HG02623 (cell line): ENCODE measurements around the gene EPC1.
"Not testable (repeated sequence)": the region's sequence is repeated elsewhere in the genome, so short reads cannot be mapped to it uniquely, and the experiment has no call there.

Experiments
- ATAC-seq: cut with Tn5 transposase; IDR thresholded peaks from one replicate; pipeline ENCODE4 v1.9.1; 2021; ENCODE audit warnings: moderate library complexity; ENCODE audit not compliant: unreplicated experiment

EPC1 gene

DNA sequence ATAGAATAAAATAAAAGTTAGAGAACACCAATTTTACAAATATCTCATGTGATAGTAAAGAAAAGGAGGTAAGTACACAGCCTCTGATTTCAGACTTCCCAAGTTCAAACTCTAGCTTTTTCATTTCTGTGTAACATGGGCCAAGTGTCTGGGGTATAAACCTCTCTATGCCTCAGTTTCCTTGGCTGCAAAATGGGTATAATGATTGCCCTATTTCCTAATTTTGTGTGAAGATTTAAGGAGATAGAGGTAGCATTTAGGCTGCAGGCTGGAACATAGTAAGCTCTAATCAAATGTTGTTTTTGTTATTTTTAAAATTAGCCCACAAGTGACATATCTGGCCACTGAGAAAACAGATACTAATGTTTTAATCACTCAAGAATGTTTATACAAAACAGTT lies 26.1 kb upstream of the EPC1 start:
- ATAC-seq = no peak

DNA sequence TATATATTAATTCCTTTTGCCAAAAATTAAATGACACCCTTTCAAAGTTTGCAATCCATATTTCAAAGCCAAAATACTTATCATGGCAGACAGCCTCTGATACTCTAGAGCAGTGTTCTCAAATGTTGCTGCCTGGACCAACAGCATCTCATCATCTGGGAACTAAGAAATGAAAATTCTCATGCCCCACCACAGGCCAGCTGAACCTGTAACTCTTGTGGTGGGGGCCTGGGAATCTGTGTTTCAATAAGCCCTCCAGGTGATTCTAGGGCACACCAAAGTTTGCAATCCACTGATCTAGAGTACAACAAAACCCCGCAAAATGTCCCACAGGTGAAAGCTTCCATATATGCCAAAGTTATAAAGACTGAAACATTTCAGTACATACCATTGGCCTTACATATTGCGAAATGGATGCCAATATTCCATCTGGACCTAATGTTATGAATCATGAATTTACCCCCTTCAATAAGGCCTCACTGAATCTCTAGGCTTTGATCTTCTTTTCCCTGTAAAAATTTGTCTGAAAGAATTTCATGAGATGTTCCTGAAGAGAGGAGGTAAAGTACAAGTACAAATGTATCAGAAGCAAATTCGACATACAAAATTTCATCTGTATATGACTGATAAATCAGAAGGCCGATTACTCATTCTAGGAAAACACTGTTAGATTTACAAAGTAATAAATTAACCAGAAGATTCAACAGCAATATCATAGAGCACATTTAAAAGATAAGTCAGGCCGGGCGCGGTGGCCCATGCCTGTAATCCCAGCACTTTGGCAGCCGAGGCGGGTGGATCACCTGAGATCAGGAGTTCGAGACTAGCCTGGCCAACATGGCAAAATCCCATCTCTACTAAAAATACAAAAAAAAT lies 25.3 kb upstream of the EPC1 start:
- ATAC-seq = no peak

DNA sequence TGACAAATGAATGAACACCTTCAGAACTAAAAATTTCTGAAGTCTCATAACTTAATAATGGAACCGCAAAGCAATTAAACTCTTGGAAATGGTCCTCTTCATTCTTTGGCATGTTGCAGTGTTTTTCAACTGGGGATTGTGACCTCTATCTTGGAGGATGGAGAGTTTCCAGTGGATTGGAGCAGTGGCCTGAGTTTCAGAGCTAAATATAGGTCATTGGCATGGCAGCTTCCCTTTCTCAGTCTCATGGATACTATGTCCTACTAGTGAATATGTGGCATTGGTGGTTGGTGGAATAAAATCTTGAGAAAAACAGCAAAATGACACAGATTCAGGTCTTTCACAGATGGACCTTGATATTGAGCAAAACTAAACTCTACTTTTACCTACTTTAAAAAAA lies 24.1 kb upstream of the EPC1 start:
- no peak for ATAC-seq

DNA sequence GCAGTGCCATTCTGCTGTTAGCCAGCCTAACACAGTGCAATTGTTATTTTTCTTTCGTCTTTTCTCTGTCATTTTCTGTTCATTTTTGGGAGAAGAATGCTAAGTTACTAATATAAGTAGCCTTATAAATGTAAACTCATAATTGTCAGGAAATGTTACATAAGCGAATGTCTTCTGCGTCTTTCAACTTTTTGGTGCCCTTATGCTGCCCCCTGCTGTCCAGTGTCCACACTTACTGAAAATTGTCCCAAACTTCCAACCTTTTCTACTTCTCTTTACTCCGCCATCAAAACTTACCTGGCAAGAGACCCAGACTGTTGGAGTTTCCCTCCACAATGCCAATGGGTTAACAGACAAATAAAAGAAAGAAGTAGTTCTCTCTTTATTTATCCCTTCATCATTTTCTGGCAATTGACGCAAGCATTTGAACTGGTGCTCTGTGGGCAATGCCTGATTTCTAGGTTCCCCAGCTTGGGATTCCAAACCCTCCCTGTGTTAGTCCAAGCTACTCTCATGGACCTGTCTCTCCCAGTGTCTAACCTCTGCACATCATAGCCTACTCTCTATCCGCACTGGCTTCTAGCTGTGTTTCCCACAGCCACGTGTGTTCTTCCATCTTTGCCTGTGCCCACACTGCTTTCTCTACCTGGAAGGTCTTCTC lies 21.0 kb upstream of the EPC1 start:
- no peak for ATAC-seq

DNA sequence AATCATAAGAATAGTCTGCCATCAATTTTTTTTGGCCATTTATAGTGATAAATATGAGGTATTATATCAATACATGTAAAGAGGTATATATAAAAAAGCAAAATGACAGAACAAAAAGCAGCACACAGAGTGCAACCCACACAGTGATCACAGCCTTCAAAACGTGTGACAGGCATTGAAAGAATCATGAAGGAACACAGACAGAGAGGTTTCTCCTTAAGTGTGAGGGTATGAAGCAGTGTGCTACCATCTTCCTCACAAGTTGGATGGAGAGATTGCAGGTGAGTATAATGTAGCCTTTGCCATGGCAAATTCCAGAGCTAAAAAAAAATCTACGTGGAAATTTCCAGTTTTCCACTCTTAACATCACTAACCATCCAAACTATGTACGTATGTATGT lies 19.6 kb upstream of the EPC1 start:
- ATAC-seq = no peak

DNA sequence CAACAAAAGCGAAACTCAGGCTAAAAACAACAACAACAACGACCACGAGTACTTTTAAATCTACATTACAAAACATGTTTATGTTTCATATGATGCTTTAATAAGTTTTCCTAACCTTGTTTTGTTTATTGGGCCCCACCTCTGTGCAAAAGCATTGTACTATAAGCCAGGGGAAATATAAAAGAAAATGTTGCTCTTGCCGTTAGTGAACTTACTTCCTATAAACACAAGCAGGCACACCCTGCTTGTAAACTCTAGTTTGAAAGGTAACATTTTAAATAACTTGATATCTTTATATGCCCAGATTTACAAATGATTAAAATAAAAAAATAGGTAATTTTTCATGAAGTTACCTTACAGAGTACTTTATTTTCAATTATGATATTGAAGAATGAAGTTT lies 19.2 kb upstream of the EPC1 start:
- no peak for ATAC-seq

DNA sequence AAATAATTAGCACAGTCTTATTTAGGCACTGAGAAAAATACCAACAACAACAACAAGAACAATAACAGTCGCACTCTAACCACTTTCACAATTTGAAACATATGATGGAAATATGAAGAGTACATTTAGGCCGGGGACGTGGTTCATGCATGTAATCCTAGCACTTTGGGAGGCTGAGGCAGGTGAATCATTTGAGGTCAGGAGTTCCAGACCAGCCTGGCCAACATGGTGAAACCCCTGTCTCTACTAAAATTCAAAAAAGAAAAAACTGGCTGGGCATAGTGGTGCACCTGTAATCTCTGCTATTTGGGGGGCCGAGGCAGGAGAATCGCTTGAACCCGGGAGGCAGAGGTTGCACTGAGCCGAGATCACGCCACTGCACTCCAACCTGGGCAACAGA lies 18.4 kb upstream of the EPC1 start:
- ATAC-seq = not testable (repeated sequence)

DNA sequence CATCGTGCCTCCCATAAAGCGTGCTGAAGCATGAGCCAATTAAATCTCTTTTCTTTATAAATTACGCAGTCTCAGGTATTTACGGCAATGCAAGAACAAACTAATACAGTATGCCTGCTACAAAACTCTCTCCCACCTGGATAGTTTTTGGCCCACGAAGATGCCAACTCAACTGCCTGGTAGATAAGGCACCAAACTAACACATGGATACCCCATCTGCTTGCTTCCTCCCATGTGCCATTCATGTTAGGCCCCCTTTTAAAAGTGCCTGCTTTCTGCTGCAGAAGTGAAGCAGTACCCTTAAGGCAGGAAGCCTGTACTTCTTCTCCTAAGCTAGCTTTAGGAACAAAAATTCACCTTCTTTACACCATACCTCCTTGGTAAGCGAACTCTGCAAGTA lies 15.6 kb upstream of the EPC1 start:
- ATAC-seq = no peak

DNA sequence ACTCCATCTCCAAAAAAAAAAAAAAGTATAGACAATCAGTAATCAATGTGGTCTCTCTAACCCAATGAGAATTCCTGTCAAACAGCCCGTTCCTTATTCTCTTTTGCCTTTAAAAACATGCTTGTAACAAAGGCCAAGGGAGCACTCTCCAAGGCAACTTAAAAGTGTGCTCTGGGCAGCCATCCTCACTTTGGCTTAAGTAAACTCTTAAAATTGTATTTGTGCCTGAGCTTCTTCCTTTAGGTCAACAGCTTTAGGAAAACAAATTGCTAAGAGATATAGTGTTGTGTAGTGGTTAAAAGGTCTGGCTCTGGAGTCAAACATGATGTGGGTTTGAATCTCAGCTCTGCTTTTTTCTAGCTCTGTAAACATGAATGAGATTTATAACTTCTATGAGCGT lies 13.9 kb upstream of the EPC1 start:
- no peak for ATAC-seq

DNA sequence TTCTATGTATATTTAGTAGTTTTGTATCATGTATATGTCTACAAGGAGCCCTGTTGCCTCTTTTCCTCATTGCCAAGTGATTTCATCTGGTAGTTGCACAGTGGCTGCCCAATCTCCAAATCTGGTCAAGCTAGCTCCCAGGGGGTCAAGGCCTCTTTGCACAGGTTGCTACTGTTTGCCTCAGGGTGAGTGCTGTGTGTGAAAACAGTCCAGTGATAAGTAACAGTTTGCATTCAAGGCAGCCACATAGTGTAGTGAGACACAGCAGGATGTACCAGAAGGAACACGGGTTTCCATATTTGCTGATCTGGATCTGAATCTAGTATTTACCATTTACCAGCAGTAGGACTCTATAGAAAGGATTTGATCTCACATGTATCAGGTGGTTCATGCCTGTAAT lies 13.3 kb upstream of the EPC1 start:
- ATAC-seq = no peak

DNA sequence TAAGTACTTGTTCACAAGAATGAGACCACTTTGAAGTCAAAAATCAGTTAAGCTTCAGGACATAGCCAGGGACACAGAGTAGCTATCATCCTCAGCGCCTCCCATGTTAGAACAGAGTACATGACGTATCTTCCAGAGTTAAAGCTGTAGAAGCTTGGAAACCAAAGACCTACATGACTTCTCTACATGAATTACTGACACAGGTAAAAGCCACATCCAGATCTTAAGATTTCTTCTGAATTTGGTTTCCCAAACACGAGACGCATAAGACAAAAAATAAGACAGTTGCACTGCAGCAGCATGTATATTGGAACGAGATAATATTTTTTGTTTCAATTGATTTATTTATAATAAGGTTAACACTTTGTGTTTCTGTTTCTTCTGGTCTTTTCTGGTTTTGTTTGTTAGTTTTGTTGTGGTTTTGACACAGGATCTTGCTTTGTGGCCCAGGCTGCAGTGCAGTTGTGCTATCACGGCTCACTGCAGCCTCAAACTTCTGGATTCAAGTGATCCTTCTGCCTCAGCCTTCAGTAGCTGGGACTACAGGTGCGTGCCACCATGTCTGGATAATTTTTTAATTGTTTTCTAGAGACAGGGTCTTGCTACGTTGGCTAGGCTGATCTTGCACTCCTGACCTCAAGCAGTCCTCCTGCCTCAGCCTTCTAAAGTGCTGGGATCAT lies 10.2 kb upstream of the EPC1 start:
- no peak for ATAC-seq

DNA sequence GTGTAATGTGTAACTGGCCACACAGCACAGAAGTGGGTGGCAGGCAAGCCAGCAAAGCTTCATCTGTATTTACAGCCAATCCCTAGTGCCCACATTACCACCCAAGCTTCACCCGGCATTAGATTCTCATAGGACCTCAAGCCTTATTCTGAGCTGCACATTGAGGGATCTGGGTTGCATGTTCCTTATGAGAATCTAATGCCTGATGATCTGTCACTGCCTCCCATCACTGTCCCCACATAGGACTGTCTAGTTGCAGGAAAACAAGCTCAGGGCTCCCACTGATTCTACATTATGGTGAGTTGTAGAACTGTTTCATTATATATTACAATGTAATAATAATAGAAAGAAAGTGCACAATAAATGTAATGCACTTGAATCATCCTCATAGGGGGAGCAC lies 7.7 kb upstream of the EPC1 start:
- ATAC-seq = not testable (repeated sequence)

DNA sequence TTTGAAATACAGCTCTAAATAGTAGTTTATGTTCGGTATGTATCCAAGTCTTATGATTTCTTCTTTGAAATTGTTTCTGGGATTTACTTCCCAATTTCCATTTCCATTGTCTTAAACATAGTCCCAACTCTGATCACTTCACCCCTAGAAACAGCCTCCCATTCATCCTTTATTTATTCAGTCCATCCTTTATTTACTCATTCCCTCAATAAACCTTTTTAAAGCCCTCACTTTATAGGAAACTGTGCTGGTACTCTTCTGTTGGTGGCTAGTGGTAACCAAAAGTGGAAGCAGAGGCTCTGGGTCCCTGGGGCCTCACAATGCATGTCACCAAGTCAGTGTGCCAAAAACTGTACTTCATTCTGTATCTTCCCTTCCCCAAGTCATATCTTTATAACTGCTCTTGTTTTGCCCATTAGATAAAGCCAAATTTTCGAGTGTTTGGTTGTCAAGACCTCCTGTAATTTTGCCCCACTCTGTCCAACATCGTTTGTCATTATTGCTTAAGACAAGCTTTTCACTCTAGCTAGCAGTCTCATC lies 3.9 kb upstream of the EPC1 start:
- ATAC-seq = no peak

DNA sequence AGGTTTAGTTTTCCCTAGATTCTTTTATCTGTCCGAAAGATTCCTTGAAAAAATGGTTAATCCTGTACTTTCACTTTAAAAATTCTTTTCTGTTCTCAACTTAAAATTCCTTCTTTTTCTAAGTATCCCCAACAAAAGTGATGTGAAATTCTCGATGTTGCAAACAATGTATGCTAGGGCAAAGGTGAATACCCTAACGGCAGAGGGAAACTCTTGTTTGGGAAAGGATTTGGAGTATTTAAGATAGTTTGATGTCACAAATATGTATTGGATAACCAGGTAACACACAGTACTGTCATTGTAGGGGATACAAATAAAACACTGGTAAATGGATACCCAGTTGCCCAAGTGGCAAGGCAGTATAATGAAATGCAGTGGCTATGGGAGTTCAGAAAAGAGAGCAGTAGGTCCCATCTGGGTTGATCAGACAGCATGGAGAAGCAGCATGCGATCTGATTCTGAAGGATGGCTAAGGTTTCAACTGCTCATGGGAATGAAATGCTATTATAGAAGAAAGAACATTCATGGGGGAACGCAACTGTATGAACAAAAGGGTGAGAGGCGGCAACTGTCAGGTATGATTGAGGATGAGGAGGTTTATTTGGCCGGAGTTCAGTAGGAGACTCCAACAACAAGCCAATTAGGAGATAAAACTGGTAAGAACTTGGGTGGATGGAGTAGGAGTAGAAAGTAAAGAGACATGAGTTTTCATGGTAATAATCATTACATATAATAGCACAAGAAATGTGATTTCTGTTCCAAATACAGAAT lies 3.2 kb upstream of the EPC1 start:
- ATAC-seq = no peak

DNA sequence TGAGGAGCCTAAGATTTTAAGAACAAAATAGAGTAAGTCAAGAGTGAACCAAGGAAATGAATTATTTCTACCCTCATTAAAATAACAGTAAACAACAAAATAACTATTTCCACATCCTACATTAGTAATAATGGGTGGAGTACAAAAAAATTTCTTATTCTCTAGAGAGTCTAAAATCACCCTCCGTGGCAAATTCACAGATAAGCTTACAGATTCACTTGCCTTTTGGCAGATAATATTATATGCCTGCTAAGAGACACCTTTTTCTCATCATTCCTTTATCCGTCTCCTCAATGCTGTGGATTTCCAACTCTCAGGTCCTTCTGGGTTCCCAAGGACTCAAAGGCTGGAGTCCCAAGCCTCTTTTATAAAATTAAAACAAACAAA lies 2.2 kb upstream of the EPC1 start:
- ATAC-seq = no peak

DNA sequence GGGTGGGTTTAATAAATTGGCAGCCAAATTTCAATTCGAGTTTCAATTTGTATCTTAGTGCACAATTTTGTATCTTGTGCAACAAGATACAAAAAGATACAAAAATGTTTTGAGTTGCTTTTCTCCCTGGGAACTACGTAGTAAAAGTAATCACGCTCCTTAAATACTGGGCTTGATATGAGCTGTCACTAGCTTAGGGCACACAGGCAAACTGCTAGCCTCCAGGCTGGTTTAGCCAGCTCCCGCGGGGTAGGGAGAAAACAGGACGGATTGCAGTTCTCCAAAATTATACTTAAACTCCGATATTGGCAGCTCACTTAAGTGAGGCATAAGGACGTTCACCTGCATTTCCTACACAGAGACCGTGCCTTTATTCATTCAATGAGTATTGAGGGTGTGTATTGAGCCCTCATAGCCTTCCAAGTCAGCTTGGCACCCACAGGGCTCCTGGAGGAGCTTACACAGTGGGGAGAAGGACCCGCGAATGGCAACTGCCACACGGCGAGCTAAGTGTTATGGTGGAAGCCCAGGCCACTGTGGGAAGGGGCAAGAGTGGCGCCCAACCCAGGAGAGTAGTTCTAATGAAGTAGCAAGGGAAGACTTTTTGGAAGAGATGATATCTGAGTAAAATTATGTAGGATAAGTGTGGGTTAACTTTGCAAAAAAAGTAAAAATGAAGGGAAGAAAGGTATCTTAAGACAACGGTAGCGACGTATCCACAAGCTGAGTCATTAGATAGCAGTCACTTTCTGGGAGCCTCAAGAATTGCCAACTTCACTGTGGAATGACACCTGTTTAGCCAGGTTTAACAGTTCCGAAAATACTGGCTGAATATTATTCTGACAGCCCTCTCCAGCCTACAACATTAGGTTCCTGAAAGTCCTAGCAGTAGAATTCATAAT lies 1.6 kb upstream of the EPC1 start:
- no peak for ATAC-seq

DNA sequence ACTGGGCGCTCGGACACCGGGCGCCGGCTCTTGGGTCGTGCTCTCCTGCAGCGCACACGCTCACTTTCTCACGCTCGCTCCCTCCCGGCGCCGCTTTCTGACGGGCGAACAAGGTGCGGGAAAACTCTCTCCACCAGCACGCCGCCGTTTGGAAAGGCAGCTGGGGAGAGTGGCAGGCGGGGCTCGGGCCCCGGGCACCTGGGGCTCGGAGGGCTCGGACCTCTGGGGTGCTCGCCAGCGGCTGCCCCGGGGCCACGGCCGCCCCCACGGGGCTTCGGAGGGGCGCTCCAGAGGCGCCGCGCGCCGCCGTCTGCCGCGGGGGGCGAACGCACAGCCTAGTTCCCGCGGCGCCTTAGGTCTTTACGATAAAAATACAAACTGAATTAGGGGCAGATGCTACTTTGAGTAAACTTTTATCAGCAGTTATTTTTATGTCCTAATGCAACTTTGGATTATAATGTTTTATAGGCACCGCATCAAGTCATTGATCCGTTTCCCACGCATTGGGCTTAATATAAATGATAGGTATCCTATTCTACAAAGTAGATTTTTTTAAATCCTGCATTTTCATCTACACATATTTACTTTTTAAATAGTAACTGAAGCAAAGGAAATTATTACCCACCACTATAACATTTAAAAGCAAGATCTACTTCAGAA lies 535 bp upstream of the EPC1 start:
- ATAC-seq = no peak

DNA sequence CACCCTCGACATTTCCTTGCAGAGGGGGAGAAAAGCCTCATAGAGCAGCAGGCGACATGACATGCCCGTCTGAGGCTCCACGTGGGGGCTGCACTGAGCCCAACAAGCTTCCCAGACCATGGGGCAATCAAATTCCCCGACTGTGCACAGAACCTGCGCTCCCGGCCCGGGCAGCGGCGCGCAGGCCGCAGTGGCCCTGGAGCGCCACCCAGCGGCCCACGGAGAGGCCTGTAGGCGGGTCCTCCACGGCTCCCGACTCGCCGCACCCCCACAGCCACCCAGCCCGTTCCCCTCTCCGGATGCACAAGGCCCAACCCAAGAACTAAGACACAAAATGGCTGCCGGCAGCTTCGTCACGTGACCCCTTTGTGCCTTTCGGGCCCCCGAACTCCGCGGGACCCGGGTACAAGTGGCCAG lies 816 bp downstream of the EPC1 start:
- peak; percentile 78 for ATAC-seq

DNA sequence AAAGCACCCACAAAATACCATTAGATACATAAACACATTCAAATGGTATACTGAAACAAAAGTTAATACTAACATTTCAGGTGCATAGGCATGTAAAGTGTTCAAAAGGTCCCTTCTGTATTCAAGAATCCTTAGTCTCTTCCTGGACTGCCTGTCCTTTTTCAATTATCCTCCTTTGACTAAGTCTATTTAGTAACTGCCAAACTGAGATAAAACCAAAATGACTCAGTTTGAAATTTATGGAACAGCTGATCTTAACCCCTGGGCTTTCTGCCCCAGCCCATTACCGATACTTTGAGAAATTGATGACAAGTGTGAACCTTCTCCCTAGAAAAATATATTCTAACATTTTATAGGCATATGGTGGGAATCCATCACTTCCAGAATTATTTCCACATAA lies 5.4 kb downstream of the EPC1 start:
- ATAC-seq = no peak
